ENCODE data around the gene KIT. TPM values are rescaled to one million over a fixed set of nuclear protein-coding genes. Genes with fewer than 3 reads are reported as not detected.

The KIT gene
- total RNA-seq, 1 experiment from 2014 or later, result 1.5 TPM

DNA sequence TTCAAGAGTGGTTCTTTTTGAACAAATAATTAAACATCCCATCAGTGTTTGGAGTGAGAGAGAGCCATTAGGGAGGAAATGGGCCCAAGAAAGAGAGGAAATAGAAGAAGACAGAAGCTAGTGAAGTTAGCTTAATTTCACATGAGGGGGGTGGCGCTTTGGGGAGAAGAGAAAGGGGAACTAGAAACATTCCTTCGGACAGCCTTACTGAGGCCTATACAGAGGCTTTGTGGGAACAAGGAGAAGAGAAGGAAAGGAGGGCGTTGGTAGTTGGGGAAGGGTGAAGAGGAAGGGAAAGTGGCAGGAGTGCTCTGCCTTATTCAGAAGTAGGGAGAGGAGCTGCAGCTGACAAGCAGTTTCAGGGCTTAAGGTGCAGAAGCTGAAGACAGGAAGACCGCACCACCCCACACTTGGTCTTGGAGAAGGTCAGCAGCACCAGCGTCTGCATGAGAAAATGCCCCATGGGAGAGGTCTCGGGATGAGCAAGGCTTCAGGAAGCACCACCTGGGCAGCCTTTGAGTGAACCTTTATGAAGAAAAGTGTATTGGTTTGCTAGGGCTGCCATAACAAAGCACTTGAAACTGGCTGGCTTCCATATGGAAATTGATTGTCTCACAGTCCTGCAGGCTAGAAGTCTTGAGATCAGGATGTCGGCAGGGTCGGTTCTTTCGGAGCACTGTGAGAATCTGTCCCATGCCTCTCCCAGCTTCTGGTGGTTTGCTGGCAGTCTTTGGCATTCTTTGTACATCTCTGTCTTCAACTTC is 85.1 kb downstream of the KIT start:
- Histone ChIP-seq H3K27ac (ENCODE audit: low read length) (no peak overlapping the region), H3K36me3 (ENCODE audit: control insufficient read depth, insufficient read depth, low read length) (no peaks in the 10 kb centered on the region), H3K9me3 (ENCODE audit: control insufficient read depth, insufficient read depth, low read depth, low read length) (no peaks in the 10 kb centered on the region), H3K27me3 (ENCODE audit: control insufficient read depth, insufficient read depth, low read length) (no peaks in the 10 kb centered on the region), H3K4me1 (ENCODE audit: control insufficient read depth, insufficient read depth, low read length) (no peaks in the 10 kb centered on the region), H3K4me3 (ENCODE audit: low read depth in 2 of 2, low read length in 2 of 2) (no peak overlapping the region)
- DNase-seq (ENCODE audit: low read depth, low spot score) (no peak), ATAC-seq (no peak)
- BruUV-seq (replicated peaks), result no TSS peak
- CTCF ChIA-PET, result no interaction called here
- in situ Hi-C loops (cut with HindIII; ENCODE audit: low pct_unique_long_range_greater_than_20kb, low sequenced_read_pairs), result no loop called here
- POLR2A ChIA-PET, result no interaction called here
- TF ChIP-seq SIN3A (IDR thresholded peaks at IDR 0.05; ENCODE audit: borderline replicate concordance, insufficient read depth, low read depth, low read length) (no peak), TCF7L2 (IDR thresholded peaks at IDR 0.05; ENCODE audit: low read depth, low read length) (no peak), POLR2AphosphoS5 (IDR thresholded peaks at IDR 0.05; ENCODE audit: low read depth, low read length) (no peak)
- TF ChIP-seq, protein P1, sequence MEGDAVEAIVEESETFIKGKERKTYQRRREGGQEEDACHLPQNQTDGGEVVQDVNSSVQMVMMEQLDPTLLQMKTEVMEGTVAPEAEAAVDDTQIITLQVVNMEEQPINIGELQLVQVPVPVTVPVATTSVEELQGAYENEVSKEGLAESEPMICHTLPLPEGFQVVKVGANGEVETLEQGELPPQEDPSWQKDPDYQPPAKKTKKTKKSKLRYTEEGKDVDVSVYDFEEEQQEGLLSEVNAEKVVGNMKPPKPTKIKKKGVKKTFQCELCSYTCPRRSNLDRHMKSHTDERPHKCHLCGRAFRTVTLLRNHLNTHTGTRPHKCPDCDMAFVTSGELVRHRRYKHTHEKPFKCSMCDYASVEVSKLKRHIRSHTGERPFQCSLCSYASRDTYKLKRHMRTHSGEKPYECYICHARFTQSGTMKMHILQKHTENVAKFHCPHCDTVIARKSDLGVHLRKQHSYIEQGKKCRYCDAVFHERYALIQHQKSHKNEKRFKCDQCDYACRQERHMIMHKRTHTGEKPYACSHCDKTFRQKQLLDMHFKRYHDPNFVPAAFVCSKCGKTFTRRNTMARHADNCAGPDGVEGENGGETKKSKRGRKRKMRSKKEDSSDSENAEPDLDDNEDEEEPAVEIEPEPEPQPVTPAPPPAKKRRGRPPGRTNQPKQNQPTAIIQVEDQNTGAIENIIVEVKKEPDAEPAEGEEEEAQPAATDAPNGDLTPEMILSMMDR (IDR thresholded peaks at IDR 0.05), result no peak
- TF ChIP-seq, protein P2, sequence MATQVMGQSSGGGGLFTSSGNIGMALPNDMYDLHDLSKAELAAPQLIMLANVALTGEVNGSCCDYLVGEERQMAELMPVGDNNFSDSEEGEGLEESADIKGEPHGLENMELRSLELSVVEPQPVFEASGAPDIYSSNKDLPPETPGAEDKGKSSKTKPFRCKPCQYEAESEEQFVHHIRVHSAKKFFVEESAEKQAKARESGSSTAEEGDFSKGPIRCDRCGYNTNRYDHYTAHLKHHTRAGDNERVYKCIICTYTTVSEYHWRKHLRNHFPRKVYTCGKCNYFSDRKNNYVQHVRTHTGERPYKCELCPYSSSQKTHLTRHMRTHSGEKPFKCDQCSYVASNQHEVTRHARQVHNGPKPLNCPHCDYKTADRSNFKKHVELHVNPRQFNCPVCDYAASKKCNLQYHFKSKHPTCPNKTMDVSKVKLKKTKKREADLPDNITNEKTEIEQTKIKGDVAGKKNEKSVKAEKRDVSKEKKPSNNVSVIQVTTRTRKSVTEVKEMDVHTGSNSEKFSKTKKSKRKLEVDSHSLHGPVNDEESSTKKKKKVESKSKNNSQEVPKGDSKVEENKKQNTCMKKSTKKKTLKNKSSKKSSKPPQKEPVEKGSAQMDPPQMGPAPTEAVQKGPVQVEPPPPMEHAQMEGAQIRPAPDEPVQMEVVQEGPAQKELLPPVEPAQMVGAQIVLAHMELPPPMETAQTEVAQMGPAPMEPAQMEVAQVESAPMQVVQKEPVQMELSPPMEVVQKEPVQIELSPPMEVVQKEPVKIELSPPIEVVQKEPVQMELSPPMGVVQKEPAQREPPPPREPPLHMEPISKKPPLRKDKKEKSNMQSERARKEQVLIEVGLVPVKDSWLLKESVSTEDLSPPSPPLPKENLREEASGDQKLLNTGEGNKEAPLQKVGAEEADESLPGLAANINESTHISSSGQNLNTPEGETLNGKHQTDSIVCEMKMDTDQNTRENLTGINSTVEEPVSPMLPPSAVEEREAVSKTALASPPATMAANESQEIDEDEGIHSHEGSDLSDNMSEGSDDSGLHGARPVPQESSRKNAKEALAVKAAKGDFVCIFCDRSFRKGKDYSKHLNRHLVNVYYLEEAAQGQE (IDR thresholded peaks at IDR 0.05; ENCODE audit: insufficient read depth in 1 of 2, low read depth in 2 of 2, low read length in 1 of 2), result no peak
- intact Hi-C loops (cut with micrococcal nuclease; ENCODE audit: unreplicated experiment), result no loop called here

DNA sequence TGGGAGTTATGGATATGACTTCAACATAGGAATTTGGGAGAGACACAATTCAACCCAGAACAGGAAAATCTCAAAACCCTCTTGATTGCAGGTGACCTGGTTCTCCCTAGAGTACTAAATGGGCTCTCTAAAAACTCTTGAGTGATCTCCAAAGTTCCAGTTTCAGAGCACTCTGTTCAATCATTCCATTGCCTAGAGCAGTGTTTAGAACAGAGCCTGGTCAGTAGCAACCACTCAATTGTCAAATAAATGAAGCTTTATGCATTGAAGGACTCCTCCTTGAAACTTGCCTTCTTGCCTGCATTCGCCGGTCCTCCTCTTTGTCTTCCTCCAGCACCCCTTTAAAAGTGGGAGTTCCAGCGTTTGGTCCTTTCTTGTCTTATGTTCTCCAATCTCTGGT is 85.8 kb downstream of the KIT start:
- intact Hi-C loops (cut with micrococcal nuclease; ENCODE audit: unreplicated experiment) (no loop called here), in situ Hi-C loops (cut with HindIII; ENCODE audit: low pct_unique_long_range_greater_than_20kb, low sequenced_read_pairs) (no loop called here)
- ChIA-PET CTCF (no interaction called here), POLR2A (no interaction called here)
- ATAC-seq (no peak), DNase-seq (ENCODE audit: low read depth, low spot score) (no peak)
- Histone ChIP-seq H3K4me1 (ENCODE audit: control insufficient read depth, insufficient read depth, low read length) (no peaks in the 10 kb centered on the region), H3K36me3 (ENCODE audit: control insufficient read depth, insufficient read depth, low read length) (no peaks in the 10 kb centered on the region), H3K4me3 (ENCODE audit: low read depth in 2 of 2, low read length in 2 of 2) (no peak overlapping the region), H3K27me3 (ENCODE audit: control insufficient read depth, insufficient read depth, low read length) (no peaks in the 10 kb centered on the region), H3K9me3 (ENCODE audit: control insufficient read depth, insufficient read depth, low read depth, low read length) (no peaks in the 10 kb centered on the region), H3K27ac (ENCODE audit: low read length) (no peak overlapping the region)
- no TSS peak for BruUV-seq (replicated peaks)
- TF ChIP-seq TCF7L2 (IDR thresholded peaks at IDR 0.05; ENCODE audit: low read depth, low read length) (no peak), SIN3A (IDR thresholded peaks at IDR 0.05; ENCODE audit: borderline replicate concordance, insufficient read depth, low read depth, low read length) (no peak), POLR2AphosphoS5 (IDR thresholded peaks at IDR 0.05; ENCODE audit: low read depth, low read length) (no peak)
- TF ChIP-seq, protein P1 (IDR thresholded peaks at IDR 0.05), result no peak
- TF ChIP-seq, protein P2 (IDR thresholded peaks at IDR 0.05; ENCODE audit: insufficient read depth in 1 of 2, low read depth in 2 of 2, low read length in 1 of 2), result no peak
